Left hindlimb (tissue), 1 donor: ENCODE results near the gene NKPD1.

ENCODE experiments used
- DNase-seq: peaks from one replicate; pipeline ENCODE4 v3.0.0-alpha.2; 2018

The NKPD1 gene

GRCh38 chr19:45117167-45117594, 43.6 kb downstream of the NKPD1 start:
- DNase-seq: no peak

- no peak for DNase-seq
These were observed 44.8 kb downstream of the NKPD1 start for GRCh38 chr19:45115809-45116615.

- DNase-seq: no peak
These were observed 46.7 kb downstream of the NKPD1 start for GRCh38 chr19:45114116-45114515.

- DNase-seq: no peak
These were observed 47.2 kb downstream of the NKPD1 start for GRCh38 chr19:45113628-45114027.

DNA sequence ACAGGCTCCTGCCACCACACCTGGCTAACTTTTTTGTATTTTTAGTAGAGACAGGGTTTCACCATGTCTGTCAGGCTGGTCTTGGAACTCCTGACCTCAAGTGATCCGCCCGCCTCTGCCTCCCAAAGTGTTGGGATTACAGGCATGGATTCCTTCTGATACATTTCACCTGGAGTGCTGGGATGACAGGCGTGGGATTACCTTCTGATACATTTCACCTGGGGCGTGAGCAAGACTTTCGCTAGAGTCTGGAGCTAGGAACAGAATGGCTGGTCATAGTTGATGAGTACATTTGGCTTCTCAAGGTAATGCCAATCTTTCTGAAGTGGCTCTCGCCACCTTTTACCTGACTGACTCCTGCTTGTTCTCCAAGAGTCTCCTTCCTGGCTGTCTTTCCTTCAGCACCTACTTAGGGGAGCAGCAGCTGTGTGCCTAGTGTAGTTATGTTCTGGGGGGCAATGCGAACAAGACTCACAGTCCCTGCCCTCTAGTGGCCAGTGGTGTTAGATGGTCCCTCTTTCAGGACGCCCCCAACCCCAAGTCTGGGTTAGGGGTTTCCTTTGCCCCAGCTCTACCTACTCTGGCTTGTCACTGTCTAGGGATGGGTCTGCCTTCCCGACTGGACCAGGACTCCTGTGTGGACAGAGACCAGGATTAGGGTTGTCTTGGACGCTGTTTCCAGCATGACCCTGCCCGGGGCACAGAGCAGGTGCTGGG, 48.5 kb downstream of the NKPD1 start:
- DNase-seq: no peak
